ENCODE measurements around the gene TMEM125.

GRCh38 chr1:43319288-43319687 is 49.5 kb downstream of the TMEM125 start:
- TF ChIP-seq, protein P1, sequence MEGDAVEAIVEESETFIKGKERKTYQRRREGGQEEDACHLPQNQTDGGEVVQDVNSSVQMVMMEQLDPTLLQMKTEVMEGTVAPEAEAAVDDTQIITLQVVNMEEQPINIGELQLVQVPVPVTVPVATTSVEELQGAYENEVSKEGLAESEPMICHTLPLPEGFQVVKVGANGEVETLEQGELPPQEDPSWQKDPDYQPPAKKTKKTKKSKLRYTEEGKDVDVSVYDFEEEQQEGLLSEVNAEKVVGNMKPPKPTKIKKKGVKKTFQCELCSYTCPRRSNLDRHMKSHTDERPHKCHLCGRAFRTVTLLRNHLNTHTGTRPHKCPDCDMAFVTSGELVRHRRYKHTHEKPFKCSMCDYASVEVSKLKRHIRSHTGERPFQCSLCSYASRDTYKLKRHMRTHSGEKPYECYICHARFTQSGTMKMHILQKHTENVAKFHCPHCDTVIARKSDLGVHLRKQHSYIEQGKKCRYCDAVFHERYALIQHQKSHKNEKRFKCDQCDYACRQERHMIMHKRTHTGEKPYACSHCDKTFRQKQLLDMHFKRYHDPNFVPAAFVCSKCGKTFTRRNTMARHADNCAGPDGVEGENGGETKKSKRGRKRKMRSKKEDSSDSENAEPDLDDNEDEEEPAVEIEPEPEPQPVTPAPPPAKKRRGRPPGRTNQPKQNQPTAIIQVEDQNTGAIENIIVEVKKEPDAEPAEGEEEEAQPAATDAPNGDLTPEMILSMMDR (IDR thresholded peaks at IDR 0.05), result no peak
- TF ChIP-seq ZFX (IDR thresholded peaks at IDR 0.05; ENCODE audit: borderline replicate concordance), result no peak
